Measurements from ENCODE around the gene DNAL4.
A peak's percentile ranks its signal among the peaks of the same experiment; 100 is the strongest.

Gene DNAL4

GRCh38 chr22:38770257-38770949 is 23.5 kb downstream of the DNAL4 start:
- TF ChIP-seq, protein P1, sequence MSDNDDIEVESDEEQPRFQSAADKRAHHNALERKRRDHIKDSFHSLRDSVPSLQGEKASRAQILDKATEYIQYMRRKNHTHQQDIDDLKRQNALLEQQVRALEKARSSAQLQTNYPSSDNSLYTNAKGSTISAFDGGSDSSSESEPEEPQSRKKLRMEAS (IDR thresholded peaks at IDR 0.05; ENCODE audit: low read depth, low read length): no peak
- TF ChIP-seq POLR2A (IDR thresholded peaks at IDR 0.05; ENCODE audit: extremely low read depth, insufficient read length): no peak
- TF ChIP-seq CTCF (IDR thresholded peaks at IDR 0.05; ENCODE audit: low read depth, low read length): no peak
- TF ChIP-seq MYC (IDR thresholded peaks at IDR 0.05; ENCODE audit: low read depth, low read length): no peak
- no peak for DNase-seq (ENCODE audit: low read depth)
- H3K4me3 ChIP-seq (ENCODE audit: low read depth, low read length): no peak overlapping the region

- DNase-seq (ENCODE audit: low read depth): no peak
- no peak overlapping the region for H3K4me3 ChIP-seq (ENCODE audit: low read depth, low read length)
- TF ChIP-seq, protein P1 (IDR thresholded peaks at IDR 0.05; ENCODE audit: low read depth, low read length): no peak
- no peak for TF ChIP-seq MYC (IDR thresholded peaks at IDR 0.05; ENCODE audit: low read depth, low read length)
Measured at GRCh38 chr22:38768036-38768435, 25.9 kb downstream of the DNAL4 start.

DNA sequence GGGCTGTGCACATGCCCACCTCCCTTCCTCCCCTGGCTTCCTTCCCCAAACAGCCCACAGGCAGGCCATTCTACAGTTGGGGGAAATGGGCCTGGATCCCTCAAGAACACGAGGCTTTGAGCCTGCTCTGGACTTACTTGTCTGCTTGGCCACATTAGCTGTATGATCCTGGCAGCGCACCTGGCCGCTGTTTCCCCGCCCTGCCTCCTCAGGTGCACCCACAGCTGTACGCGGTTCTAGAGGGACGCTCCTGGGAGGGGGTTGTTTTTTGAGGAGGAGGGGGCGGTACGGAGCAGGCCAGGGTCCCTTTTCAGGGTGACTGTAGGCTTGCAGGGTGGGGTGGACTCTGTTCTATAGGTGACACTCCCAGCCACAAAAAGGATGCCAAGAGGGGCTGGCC is 26.6 kb downstream of the DNAL4 start:
- DNase-seq (ENCODE audit: low read depth): no peak
- TF ChIP-seq, protein P1 (IDR thresholded peaks at IDR 0.05; ENCODE audit: low read depth, low read length): no peak
- TF ChIP-seq CTCF (IDR thresholded peaks at IDR 0.05; ENCODE audit: low read depth, low read length): no peak
- no peak for TF ChIP-seq POLR2A (IDR thresholded peaks at IDR 0.05; ENCODE audit: extremely low read depth, insufficient read length)
- no peak for TF ChIP-seq MYC (IDR thresholded peaks at IDR 0.05; ENCODE audit: low read depth, low read length)

DNA sequence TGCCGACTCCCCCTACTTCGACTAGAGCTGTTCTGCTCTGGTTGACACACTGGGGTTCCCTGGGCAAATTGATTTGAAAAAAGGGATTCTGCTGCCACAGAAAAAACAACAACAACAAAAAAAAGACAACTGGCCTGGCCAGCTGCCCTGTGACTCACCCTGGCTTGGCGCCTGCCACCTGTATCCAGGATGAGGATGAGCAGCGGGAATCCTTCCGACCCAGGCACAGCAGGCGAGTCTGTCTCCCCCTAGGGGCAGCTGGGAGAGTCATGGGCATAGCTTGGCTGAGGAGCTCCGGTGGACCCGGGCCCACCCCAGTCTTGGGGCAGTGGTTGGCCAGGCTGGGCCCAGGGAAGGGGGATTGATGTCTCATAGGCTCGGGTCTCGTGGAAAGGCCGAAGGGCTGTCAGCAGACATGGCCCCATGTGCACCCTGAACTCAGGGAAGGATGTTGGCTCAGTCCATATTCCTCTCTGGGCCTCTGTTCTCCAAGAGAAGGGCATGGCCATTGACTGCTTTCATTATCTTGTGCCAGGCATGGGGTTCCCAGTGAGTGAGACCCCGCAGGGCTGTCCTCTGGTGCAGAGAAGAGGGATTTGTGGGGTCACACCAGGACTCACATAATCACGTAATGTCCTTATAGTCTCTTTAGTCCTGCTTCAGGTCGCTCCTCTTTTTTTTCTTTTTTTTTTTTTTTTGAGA is 27.7 kb downstream of the DNAL4 start:
- peak; percentile 74 for TF ChIP-seq CTCF (IDR thresholded peaks at IDR 0.05; ENCODE audit: low read depth, low read length)
- TF ChIP-seq POLR2A (IDR thresholded peaks at IDR 0.05; ENCODE audit: extremely low read depth, insufficient read length): no peak
- no peak overlapping the region for H3K4me3 ChIP-seq (ENCODE audit: low read depth, low read length)
- peak; percentile 41 for DNase-seq (ENCODE audit: low read depth)

More for the DNA sequence above, 26.6 kb downstream of the DNAL4 start:
- H3K4me3 ChIP-seq (ENCODE audit: low read depth, low read length): no peak overlapping the region

- TF ChIP-seq, protein P1 (IDR thresholded peaks at IDR 0.05; ENCODE audit: low read depth, low read length): no peak
- TF ChIP-seq POLR2A (IDR thresholded peaks at IDR 0.05; ENCODE audit: extremely low read depth, insufficient read length) (no peak), CTCF (IDR thresholded peaks at IDR 0.05; ENCODE audit: low read depth, low read length) (no peak), MYC (IDR thresholded peaks at IDR 0.05; ENCODE audit: low read depth, low read length) (no peak)
- no peak overlapping the region for H3K4me3 ChIP-seq (ENCODE audit: low read depth, low read length)
- no peak for DNase-seq (ENCODE audit: low read depth)
Measured at GRCh38 chr22:38762551-38762983, 31.4 kb downstream of the DNAL4 start.

Measured in NB4 (cell line).